ENCODE data around the gene KLC1.
A peak's percentile ranks its signal among the peaks of the same experiment; 100 is the strongest.

Gene KLC1

GRCh38 chr14:103679351-103679750, 50.3 kb downstream of the KLC1 start:
- no peaks in the 10 kb centered on the region for H4K20me1 ChIP-seq (ENCODE audit: low read depth, low read length)
- H3K9me2 ChIP-seq (replicated peaks; ENCODE audit: insufficient read depth, low read length), result no peaks in the 10 kb centered on the region
- H3F3A ChIP-seq (ENCODE audit: insufficient read depth), result peaks cover 10% of the 10 kb centered on the region; the same call in 1 of the 2 replicates
- peak overlapping the region; percentile 38 for H3K27ac ChIP-seq (ENCODE audit: low read depth, low read length)
- H3K79me2 ChIP-seq (ENCODE audit: insufficient read depth, low read length), result no peaks in the 10 kb centered on the region
- peak overlapping the region; percentile 49 for H2AFZ ChIP-seq (ENCODE audit: low read depth, low read length, severe bottlenecking)
- H3K27me3 ChIP-seq (ENCODE audit: low read length), result no peaks in the 10 kb centered on the region
- peak overlapping the region; percentile 32 for H3K4me2 ChIP-seq (ENCODE audit: low read depth, low read length, poor library complexity, severe bottlenecking)
- H3K36me3 ChIP-seq (ENCODE audit: low read length), result peaks cover 12% of the 10 kb centered on the region
- H3K4me3 ChIP-seq (ENCODE audit: insufficient read depth, low read length, poor library complexity, severe bottlenecking), result no peak overlapping the region
- H3K9me3 ChIP-seq (ENCODE audit: insufficient read depth, low read length), result no peaks in the 10 kb centered on the region
- H3K9ac ChIP-seq (ENCODE audit: low read length), result 0 out of 2 replicates have a peak overlapping the region, but pooled peaks have one; percentile 0
- TF ChIP-seq CTCF (IDR thresholded peaks at IDR 0.05; ENCODE audit: insufficient read depth, low read length, poor library complexity, severe bottlenecking), result peak; percentile 73
- no peak for TF ChIP-seq EZH2phosphoT487 (conservative IDR thresholded peaks at IDR 0.05; ENCODE audit: low read length)

GRCh38 chr14:103680491-103681231, 51.6 kb downstream of the KLC1 start:
- H3K9me2 ChIP-seq (replicated peaks; ENCODE audit: insufficient read depth, low read length), result no peaks in the 10 kb centered on the region
- no peak overlapping the region for H3K4me3 ChIP-seq (ENCODE audit: insufficient read depth, low read length, poor library complexity, severe bottlenecking)
- no peaks in the 10 kb centered on the region for H3K79me2 ChIP-seq (ENCODE audit: insufficient read depth, low read length)
- no peaks in the 10 kb centered on the region for H3K9me3 ChIP-seq (ENCODE audit: insufficient read depth, low read length)
- no peak overlapping the region for H2AFZ ChIP-seq (ENCODE audit: low read depth, low read length, severe bottlenecking)
- 0 out of 2 replicates have a peak, but pooled peaks cover 8% of the 10 kb centered on the region for H3K36me3 ChIP-seq (ENCODE audit: low read length)
- H3F3A ChIP-seq (ENCODE audit: insufficient read depth), result peaks cover 10% of the 10 kb centered on the region; the same call in 1 of the 2 replicates
- no peak overlapping the region for H3K9ac ChIP-seq (ENCODE audit: low read length)
- H3K27ac ChIP-seq (ENCODE audit: low read depth, low read length), result no peak overlapping the region
- H4K20me1 ChIP-seq (ENCODE audit: low read depth, low read length), result no peaks in the 10 kb centered on the region
- H3K4me2 ChIP-seq (ENCODE audit: low read depth, low read length, poor library complexity, severe bottlenecking), result no peak overlapping the region
- H3K27me3 ChIP-seq (ENCODE audit: low read length), result no peaks in the 10 kb centered on the region
- TF ChIP-seq CTCF (IDR thresholded peaks at IDR 0.05; ENCODE audit: insufficient read depth, low read length, poor library complexity, severe bottlenecking), result no peak
- no peak for TF ChIP-seq EZH2phosphoT487 (conservative IDR thresholded peaks at IDR 0.05; ENCODE audit: low read length)

- H3K27ac ChIP-seq (ENCODE audit: low read depth, low read length), result no peak overlapping the region
- H3K9ac ChIP-seq (ENCODE audit: low read length), result no peak overlapping the region
- H3K79me2 ChIP-seq (ENCODE audit: insufficient read depth, low read length), result no peaks in the 10 kb centered on the region
- H3K4me2 ChIP-seq (ENCODE audit: low read depth, low read length, poor library complexity, severe bottlenecking), result no peak overlapping the region
- H3F3A ChIP-seq (ENCODE audit: insufficient read depth), result peaks cover 18% of the 10 kb centered on the region; the same call in 1 of the 2 replicates
- no peaks in the 10 kb centered on the region for H3K9me3 ChIP-seq (ENCODE audit: insufficient read depth, low read length)
- no peaks in the 10 kb centered on the region for H4K20me1 ChIP-seq (ENCODE audit: low read depth, low read length)
- H3K9me2 ChIP-seq (replicated peaks; ENCODE audit: insufficient read depth, low read length), result no peaks in the 10 kb centered on the region
- H3K27me3 ChIP-seq (ENCODE audit: low read length), result no peaks in the 10 kb centered on the region
- H3K4me3 ChIP-seq (ENCODE audit: insufficient read depth, low read length, poor library complexity, severe bottlenecking), result no peak overlapping the region
- TF ChIP-seq EZH2phosphoT487 (conservative IDR thresholded peaks at IDR 0.05; ENCODE audit: low read length) (no peak), CTCF (IDR thresholded peaks at IDR 0.05; ENCODE audit: insufficient read depth, low read length, poor library complexity, severe bottlenecking) (no peak)
- H2AFZ ChIP-seq (ENCODE audit: low read depth, low read length, severe bottlenecking), result no peak overlapping the region
- H3K36me3 ChIP-seq (ENCODE audit: low read length), result peaks cover 13% of the 10 kb centered on the region; the same call in 1 of the 2 replicates
These were observed 54.1 kb downstream of the KLC1 start for GRCh38 chr14:103683139-103683538.

All from SU-DHL-6 (cell line).